ENCODE measurements around the gene REV3L. TPM values are rescaled to one million over a fixed set of nuclear protein-coding genes. Genes with fewer than 3 reads are reported as not detected.

Gene REV3L
- polyA plus RNA-seq, 1 of the 3 experiments (the other 2 are of a cell fraction) = 7.3 TPM

- Histone ChIP-seq H3K4me1 (ENCODE audit: control insufficient read depth in 1 of 2, insufficient read depth in 2 of 2, low read depth in 1 of 2, low read length in 1 of 2) (peaks cover 0 to 3% of the 10 kb centered on the region in 2 experiments; a peak in 2 of 4 replicates), H3K9me2 (no peaks in the 10 kb centered on the region), H3K4me3 (ENCODE audit: low read depth in 2 of 2, low read length in 1 of 2) (no peak overlapping the region), H3K27ac (ENCODE audit: low read depth in 2 of 2, low read length in 1 of 2) (no peak overlapping the region), H3K9me3 (no peaks in the 10 kb centered on the region), H3K79me2 (ENCODE audit: insufficient read depth) (peaks cover 7% of the 10 kb centered on the region; the same call in 1 of the 2 replicates), H2AFZ (ENCODE audit: low read depth) (no peak overlapping the region), H4K20me1 (ENCODE audit: insufficient read depth) (no peaks in the 10 kb centered on the region), H3F3A (replicated peaks; ENCODE audit: insufficient read depth) (no peaks in the 10 kb centered on the region), H3K27me3 (ENCODE audit: insufficient read depth) (no peaks in the 10 kb centered on the region), H3K4me2 (no peak overlapping the region), H3K36me3 (replicated peaks in 1 of 2; ENCODE audit: control insufficient read depth in 1 of 2, insufficient read depth in 2 of 2, low read length in 1 of 2) (peaks cover 42 to 52% of the 10 kb centered on the region in 2 experiments), H3K9ac (no peak overlapping the region)
- WGBS (ENCODE audit: low lambda C conversion rate) = 96% methylated on average over 3 of the region's 3 CpGs
- ChIA-PET POLR2A (no interaction called here), CTCF (no interaction called here)
- TF ChIP-seq TEAD4 (IDR thresholded peaks at IDR 0.05; ENCODE audit: borderline replicate concordance, insufficient read depth) (no peak), IRF3 (IDR thresholded peaks at IDR 0.05; ENCODE audit: low read depth, low read length) (no peak), MAX (IDR thresholded peaks at IDR 0.05; ENCODE audit: low read depth) (no peak), EP300 (IDR thresholded peaks at IDR 0.05; ENCODE audit: borderline replicate concordance in 1 of 2, low read depth in 1 of 2, low read length in 1 of 2) (no peak), SMC3 (IDR thresholded peaks at IDR 0.05; ENCODE audit: low read depth, low read length) (no peak), PBX3 (IDR thresholded peaks at IDR 0.05) (no peak), CTCF (IDR thresholded peaks at IDR 0.05) (no peak), NFIC (IDR thresholded peaks at IDR 0.05; ENCODE audit: borderline replicate concordance) (no peak), FOSL2 (IDR thresholded peaks at IDR 0.05; ENCODE audit: borderline replicate concordance, low read depth) (no peak), FOXJ3 (CRISPR knock-in tag; IDR thresholded peaks at IDR 0.05) (no peak), MXI1 (IDR thresholded peaks at IDR 0.05; ENCODE audit: low read depth, low read length) (no peak), GATA2 (CRISPR knock-in tag; IDR thresholded peaks at IDR 0.05) (no peak), CHD2 (IDR thresholded peaks at IDR 0.05; ENCODE audit: low read length, partially characterized antibody) (no peak), EZH2phosphoT487 (IDR thresholded peaks at IDR 0.05; ENCODE audit: borderline replicate concordance, low read depth) (no peak), NRF1 (IDR thresholded peaks at IDR 0.05; ENCODE audit: low read depth, low read length) (no peak), RXRA (IDR thresholded peaks at IDR 0.05; ENCODE audit: borderline replicate concordance, low read depth) (no peak), USF2 (IDR thresholded peaks at IDR 0.05; ENCODE audit: borderline replicate concordance, low read depth, low read length) (no peak), POLR2AphosphoS5 (IDR thresholded peaks at IDR 0.05; ENCODE audit: low read depth, low read length) (no peak)
- DNase-seq = no peak
Measured at GRCh38 chr6:111410371-111410770, 72.6 kb downstream of the REV3L start.
